ENCODE measurements around the gene CDC42EP1.
"Not testable (repeated sequence)": the region's sequence is repeated elsewhere in the genome, so short reads cannot be mapped to it uniquely, and the experiment has no call there.

The CDC42EP1 gene

DNA sequence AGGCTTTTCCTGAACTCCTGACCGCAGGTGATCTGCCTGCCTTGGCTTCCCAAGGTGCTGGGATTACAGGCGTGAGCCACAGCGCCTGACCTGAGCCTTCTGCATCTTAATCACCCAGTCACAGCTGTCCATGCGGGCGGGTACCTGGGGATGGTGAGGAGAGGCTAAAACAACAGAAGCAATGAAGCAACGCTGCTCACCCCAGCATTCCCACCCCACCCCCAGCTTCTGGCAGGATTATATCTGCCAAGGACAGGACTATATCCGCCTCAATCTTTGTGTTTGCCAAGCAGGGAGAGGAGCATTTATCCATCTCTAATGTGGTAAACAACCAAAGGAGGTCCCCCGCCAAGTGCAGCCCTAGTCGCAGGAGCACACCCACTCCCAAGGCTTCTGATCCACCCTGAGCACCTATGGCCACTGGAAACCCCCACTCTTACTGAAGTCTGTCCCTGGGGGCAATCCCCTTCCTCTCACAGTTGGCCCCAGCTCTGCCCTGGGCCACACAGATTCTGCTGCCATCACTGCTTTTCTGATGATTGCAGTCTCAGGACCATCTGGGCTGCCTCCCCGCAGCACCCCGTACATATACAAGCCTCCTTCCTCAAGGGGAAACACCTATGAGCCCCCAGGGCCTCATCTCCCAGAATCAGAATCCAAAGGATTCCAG lies 28.4 kb downstream of the CDC42EP1 start:
- no peak for DNase-seq

DNA sequence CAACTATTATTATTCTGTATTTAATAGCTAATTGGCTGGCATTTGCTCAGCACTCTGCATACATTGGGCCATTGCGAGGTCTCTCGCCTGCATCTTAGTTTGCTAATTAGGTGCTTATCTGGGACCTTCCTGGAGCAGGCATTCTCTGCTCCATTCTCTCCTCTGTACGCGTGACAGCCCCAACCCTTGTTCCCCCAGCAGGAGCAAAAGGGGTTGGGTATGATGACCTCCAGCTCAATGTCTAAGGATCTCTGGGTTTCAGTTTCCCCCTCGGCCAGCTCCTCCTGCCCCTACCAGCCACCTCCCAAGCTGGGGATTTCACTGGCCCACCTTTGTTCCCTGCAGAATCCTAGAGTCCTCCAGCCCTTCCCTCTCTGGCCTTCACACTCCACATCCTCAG lies 29.4 kb downstream of the CDC42EP1 start:
- DNase-seq: no peak

DNA sequence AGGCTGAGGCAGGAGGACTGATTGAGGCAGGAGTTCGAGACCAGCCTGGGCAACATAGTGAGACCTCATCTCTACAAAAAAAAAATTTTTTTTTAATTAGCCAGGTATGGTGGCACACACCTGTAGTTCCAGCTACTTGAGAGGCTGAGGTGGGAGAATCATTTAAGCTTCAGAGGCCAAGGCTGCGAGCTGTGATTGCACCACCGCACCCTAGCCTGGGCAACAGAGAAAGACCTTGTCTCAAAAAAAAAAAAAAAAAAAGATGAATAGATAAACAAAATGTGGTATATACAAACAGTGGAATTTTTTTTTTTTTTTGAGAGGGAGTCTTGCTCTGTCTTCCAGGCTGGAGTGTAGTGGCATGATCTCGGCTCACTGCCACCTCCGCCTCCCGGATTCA lies 30.8 kb downstream of the CDC42EP1 start:
- not testable (repeated sequence) for DNase-seq

DNA sequence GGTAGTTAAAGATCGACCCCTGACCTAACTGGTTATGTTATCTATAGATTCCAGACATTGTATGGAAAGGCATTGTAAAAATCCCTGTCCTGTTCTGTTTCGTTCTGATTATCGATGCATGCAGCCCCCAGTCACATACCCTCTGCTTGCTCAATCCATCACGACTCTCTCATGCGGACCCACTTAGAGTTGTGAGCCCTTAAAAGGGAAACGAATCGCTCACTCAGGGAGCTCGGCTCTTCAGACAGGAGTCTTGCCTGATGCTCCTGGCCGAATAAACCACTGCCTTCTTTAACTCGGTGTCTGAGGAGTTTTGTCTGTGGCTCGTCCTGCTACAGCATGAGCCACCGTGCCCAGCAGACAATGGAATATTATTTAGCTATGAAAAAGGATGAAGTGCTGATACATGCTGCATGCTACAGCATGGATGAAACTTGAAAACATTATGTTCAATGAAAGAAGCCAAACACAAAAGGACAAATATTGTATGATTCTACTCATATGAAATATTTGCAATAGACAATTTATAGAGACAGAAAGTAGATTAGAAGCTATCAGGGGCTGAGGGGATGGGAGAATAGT lies 31.6 kb downstream of the CDC42EP1 start:
- no peak for DNase-seq

DNA sequence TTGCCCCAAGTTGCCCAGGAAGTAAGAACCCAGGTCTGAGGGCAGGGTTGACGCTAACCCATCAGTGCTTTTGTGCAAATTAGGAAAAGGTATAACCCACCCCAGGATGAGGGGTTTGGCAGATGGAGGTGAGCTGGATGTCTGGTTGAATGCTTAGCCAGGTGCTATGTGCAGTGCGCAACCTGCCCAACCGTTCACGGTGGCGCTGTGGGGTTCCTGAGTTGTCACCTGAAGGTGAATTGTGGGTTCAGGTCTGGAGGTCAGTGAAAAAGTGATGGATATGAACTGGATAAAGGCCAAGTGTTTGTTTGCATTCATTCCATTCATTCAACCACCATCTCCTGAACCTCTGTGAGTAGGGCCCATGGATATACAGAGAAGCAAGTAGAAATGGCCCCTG lies 34.0 kb downstream of the CDC42EP1 start:
- DNase-seq: no peak

DNA sequence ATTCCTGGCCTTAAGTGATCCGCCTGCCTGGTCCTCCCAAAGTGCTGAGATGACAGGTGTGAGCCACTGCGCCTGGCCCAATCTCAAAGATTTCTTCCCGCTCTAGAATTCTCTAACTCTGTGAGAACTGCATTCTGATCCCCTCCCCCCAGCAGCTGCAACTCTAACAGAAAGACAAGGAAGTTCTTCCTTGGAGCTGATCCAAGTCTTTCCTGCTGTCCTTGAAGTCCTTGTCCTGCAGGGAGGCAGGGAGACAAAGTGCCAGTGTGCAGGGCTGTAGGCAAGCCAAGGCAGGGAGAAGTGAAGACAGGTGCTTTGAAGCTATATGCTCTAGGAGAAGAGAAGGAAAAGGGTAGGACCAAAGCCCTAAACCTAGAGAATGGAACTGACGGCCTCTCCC lies 38.9 kb downstream of the CDC42EP1 start:
- DNase-seq: no peak

DNA sequence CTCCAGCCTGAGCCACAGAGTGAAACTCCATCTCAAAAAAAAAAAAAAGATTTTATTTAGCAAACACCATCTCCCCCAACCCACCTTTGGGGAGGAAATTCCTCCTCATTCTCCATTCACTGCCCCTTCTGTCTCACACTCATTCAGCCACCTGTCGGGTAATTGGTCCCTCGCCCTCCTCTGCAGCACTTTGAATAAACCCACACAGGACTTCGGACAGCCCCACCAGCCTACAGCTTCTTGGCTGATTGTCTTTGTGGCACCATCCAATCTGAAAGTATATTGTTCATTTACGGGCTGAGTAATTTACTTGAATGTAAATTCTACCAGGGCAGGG lies 40.9 kb downstream of the CDC42EP1 start:
- DNase-seq: no peak

DNA sequence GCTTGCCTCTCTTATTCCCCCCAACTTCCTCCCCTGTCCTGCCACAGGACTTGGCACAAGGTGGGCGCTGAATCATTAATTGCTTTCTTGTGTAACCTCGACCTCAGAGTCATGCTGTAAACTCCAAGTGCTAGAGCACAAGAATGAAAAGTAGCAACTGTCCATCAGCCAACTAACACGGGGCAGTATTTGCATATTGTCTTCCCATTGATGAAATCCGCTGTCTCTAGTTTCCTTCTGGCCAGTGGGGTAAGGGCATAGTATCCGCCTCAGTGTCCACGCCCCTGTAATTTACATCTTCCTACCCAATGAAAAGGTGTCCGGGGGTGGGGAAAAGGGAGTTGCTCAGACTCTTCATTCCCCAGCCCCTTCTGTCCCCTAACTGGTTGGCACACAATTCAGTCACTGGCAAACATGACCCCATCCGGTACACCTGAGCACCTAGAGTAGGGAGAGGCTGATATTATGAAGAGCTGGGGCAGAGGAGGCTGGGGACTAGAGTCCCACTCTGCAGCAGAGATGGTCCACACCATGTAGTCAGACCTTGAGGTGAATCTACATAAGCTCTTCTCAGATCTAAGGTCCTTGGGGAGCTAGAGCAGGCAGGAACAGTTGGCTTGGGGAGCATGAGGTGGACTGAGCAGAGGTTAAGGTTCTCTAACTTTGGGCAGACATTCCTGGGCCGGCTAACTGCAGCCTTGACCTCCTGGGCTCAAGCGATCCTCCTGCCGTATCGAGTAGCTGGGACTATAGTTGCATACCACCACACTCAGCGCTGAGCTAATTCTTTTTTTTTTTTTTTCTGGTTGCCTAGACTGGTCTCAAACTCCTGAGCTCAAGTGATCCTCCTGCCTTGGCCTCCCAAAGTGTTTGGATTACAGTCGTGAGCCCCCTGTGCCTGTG lies 41.5 kb downstream of the CDC42EP1 start:
- DNase-seq: no peak

DNA sequence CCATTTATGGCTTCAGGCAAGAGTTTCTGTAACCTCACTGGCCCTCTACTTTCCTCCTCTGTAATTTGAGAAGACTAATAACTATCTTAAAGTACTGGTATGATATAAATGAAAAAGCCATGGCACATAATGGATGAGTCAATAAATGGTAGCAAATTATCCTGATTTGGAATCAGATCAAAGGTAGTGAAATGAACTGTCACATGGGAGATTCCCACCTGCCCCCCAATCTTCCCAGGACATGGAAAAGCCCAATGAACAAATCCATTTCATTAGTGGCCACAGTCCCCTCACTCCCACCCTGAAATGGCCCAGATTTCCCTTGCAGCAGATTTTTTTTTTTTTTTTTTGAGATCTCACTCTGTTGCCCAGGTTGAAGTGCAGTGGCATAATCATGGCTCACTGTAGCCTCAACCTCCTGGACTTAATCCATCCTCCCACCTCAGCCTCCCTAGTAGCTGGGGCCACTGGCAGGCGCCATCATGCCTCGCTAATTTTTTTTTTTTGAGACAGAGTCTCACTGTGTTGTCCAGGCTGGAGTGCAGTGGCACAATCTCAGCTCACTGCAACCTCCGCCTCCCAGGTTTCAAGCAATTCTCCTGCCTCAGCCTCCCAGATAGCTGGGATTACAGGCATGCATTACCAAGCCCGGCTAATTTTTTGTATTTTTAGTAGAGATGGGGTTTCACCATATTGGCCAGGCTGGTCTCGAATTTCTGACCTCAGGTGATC lies 42.4 kb downstream of the CDC42EP1 start:
- not testable (repeated sequence) for DNase-seq

DNA sequence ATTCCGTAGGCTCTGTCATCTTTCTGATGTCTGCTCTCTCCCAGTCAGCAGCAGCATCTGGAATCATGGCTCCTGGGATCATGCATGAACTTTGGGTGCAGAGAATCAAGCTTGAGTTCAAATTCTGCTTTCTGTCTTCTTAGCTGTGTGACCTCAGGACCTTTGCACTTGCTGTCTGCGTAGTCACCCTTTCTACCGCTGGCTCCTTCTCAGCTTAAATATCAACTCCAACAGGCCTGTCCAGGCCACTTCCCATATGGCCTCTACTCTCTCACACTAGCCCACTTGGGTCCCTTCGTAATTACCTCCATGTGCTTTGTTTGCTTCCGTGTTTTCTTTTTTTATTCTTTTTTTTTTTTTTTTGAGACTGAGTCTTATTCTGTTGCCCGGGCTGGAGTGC lies 43.8 kb downstream of the CDC42EP1 start:
- DNase-seq: no peak

DNA sequence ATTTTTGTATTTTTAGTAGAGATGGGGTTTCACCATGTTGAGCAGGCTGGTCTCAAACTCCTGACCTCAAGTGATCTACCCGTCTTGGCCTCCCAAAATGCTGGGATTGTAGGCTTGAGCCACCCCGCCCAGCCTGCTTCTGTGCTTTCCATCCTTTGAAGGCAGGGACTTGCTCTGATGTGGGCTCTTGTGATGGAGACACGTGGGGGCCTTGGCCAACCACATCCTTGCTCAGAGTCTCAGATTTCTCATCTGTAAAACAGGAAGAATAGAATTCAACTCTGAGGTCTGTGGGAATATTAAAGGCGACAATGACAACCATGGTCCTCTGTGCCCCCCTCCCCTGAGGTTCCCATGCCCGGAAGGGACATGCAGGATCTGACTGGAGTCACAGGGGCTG lies 44.6 kb downstream of the CDC42EP1 start:
- DNase-seq: peak; percentile 48

DNA sequence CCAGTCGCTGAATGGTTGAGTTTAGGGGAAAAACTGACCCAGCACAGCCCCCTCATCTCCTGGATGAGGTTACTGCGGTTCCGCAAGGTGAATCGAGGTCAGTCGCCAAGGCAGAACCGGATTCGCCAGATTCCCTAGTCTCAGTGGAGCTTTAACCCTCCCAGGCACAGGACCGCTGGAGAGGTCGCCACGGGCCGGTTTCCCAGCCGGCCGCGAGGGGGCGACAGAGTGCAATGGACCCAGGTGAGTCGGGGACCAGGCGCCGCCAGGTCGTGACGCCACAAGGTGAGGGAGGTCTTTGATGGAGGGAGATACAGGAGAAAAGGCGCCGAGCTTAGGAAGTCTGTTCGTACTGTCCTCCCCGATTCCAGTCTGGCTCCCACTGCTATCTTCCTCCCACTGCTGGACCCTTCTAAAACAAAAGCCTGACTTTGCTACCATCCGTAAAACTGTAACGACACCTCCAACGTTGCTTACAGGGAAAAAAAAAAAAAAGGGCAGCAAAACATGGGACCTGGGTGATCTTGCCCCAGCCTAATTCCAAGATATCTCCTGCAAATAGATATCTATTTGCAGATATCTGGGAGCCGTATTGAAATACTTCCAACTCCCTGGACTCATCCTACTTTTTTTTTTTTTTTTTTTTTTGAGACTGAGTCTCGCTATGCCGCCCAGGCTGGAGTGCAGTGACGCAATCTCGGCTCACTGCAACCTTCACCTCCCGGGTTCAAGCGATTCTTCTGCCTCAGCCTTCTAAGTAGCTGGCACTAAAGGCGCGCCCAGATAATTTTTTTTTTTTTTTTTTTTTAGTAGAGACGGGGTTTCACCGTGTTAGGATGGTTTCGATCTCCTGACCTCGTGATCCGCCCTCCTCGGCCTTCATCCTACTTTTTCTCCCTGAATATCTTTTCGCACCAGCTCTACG lies 47.0 kb downstream of the CDC42EP1 start:
- DNase-seq: peak; percentile 87

DNA sequence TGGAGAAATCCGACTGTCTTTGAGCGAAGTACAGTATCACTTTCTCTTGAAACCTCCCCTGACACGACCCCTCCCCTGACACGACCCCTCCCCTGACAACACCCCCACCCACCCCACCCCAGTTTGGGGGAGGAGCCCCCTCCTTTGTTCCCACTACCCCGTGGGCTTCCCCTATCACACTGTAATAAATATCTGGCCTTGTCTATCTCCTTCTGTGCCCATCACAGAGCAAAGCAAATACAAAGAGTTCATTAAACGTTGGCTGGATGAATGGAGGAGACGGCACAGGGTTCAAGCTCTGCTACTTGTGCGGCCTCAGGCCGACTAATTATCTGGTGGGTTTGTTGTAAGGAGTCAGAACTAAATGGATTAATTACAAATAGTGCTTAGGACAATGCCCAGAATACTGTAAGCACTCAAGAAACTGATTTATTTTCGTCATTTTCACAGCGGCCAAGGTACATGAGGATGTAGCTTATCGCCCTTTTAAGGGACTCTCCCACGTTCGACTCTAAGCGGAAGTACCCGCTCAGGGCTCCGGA lies 47.7 kb downstream of the CDC42EP1 start:
- no peak for DNase-seq

DNA sequence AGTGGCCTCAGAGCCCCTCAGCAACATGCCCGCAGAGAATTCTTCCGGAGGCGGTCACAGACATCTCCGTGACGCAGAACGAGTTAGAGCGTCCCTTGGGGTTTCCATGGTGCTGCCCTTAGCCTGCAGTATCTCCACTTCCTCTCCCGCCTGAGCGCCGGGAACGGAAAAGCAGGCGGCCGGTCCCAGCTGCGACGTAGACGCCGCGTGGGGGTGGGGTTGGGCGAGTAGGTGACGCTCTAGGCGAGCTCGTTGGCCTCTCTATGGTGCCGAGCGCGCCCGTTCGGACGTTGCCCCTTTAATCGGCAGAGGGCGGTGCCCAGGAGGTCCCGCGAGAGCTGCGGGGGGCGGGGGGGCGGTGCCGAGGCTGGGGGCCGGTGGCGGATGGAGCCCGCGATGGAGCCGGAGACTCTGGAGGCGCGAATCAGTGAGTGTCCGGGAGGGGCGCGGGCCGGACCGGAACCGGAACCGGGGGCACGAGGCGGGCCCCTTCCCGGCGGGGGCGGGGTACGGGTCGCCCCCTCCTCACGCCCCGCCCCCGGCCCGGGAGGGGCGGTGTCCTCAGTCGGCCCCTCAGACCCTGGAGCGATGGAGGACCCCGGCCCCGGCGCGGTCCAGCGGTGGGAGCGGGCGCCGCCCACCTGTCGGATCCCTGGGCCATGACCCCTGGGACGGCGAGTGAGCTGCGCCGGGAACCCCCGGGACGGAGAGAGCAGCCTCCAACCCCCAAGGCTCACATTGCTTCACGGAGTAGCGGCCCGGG lies 48.4 kb downstream of the CDC42EP1 start, which contains the start of gene GGA1:
GGA1 (plus strand) TSS at position 358 of the 763 bp plus-strand sequence; CDS start at position 385, 27 bp downstream.
- DNase-seq: peak; percentile 91

DNA sequence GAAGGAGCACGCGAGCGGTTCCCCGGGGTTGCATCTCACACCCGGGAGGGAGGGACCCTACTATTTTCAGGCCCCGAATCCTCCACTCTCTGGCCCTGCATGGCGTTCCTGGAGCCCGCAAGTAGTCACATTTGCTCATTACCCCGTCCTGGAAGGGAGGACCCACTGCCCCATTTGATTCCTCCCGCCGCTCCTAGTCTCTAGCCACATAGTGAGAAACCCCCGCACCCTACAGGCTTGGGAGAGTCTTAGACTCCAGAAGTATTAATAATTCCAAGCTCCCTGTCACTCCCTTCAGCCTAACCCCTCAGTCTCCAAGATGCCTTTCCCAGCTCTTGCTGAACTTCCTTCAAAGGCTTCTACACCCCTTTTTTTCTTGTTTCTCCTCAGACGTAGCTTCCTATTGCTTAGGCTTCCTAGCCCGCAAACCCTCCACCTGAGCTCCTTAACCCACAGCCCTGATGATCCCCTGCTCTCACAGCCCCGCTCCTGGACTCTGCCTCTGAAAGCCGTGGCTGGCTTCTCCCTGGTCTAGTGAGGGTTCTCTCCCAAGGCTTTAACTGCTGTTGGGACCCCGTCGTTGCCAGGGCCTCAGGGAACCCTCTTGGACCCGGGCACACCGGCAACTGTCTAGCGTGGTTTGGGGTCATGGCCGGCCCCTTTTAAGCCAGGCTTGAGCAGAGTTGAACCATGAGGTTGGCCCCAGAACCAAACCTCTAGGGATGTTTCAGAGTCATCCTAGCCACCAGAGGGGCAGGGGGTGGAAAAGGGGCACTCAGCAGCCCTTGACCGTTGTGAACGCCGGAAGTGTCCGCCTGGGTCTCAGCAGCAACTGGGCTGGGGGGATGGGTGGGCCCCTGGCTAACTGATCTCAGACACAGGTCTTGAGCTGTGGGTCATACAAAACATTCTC lies 49.2 kb downstream of the CDC42EP1 start:
- DNase-seq: no peak

DNA sequence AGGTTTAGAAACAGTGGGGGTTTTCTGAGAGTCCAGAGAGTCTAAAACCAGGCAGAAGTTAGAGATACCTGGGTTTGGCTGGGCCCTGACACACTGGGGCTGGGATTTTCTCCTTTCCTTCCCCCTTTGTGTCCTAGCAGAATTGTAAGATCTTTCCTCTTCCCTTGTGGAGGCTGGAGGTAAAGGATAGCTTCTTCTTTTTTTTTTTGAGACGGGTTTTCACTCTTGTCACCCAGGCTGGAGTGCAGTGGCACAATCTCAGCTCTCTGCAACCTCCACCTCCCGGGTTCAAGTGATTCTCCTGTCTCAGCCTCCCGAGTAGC lies 49.8 kb downstream of the CDC42EP1 start:
- not testable (repeated sequence) for DNase-seq

DNA sequence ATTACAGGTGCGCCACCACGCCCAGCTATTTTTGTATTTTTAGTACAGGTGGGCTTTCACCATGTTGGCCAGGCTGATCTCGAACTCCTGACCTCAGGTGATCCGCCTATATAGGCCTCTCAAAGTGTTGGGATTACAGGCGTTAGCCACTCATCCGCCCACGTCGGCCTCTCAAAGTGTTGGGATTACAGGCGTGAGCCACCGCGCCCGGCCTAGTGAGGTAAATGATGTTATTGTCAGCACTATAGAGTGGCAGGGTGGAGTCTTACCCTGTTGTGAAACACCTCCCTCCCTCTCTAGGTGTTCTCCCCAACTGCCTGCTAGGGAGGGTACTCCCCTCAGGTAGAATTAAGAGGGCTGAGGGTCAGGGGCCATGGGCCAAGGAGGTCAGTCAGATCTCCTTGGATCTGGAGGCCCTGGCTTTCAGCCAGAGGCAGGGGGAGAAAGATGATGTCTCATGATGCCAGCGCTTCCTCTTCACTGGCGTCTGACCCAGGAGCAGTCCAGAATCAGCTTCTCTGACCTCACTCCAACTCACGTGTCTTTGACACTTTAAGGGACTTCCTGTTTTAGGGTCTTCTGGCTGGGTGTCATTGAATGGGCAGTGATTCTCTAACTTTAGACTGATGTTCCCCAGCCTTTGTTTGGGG lies 50.3 kb downstream of the CDC42EP1 start:
- no peak for DNase-seq

DNA sequence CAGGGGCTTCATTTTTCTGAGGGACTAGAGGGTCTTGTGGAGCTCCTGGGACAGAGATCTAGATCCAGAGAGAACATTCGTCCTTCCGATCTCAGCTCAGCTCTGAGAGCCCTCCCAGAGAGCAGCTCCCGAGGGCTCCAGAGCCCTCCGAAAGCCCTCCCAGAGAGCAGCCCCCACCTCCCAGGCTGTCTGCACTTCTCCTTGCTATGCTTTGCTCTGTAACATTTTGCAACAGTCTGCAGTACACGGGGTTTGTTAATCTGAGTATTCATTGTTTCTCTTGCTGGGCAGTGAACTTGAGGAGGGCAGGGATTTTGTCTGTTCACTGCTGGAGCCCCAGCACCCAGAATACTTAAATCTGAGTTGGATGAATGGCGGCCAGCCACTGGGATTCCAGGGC lies 50.9 kb downstream of the CDC42EP1 start:
- DNase-seq: no peak
